ENCODE results near the gene DEGS2.

GRCh38 chr14:100130521-100130920, 28.9 kb downstream of the DEGS2 start:
- TF ChIP-seq FOXA1 (IDR thresholded peaks at IDR 0.05): no peak
- TF ChIP-seq SP1 (IDR thresholded peaks at IDR 0.05): no peak
- TF ChIP-seq ZNF384 (IDR thresholded peaks at IDR 0.05): no peak
- TF ChIP-seq FOXK2 (IDR thresholded peaks at IDR 0.05): no peak

Measured in HEK293T (cell line).